ENCODE results near the gene NUP214.
"Not testable (repeated sequence)": the region's sequence is repeated elsewhere in the genome, so short reads cannot be mapped to it uniquely, and the experiment has no call there.

NUP214 gene

DNA sequence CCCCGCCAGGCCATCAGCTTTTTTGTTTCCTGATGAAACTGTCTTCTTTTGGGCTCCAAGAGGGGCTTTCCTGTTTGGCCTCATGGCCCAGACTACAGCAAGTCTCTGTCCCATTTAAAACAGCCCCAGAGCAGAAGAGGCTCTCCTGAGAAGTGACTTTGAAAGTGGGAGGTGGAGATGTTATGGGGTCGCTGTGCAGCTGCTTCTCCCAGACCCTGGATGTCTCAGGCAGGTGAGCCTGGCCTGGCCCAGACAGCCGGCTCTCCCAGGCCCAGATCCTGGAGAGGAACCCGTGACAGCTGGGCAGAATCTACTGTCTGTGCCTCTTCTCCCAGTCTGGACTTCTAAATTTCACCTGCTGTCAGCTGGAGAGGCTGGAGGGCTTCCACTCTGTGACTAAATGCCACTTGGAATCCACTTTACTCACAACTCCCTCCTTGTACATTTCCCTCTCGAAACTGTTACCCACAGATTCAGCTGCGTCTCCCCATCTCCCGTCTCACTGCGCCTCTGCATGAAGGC is 130.4 kb downstream of the NUP214 start:
- in situ Hi-C loops (cut with HindIII; ENCODE audit: low sequenced_read_pairs): no loop called here

DNA sequence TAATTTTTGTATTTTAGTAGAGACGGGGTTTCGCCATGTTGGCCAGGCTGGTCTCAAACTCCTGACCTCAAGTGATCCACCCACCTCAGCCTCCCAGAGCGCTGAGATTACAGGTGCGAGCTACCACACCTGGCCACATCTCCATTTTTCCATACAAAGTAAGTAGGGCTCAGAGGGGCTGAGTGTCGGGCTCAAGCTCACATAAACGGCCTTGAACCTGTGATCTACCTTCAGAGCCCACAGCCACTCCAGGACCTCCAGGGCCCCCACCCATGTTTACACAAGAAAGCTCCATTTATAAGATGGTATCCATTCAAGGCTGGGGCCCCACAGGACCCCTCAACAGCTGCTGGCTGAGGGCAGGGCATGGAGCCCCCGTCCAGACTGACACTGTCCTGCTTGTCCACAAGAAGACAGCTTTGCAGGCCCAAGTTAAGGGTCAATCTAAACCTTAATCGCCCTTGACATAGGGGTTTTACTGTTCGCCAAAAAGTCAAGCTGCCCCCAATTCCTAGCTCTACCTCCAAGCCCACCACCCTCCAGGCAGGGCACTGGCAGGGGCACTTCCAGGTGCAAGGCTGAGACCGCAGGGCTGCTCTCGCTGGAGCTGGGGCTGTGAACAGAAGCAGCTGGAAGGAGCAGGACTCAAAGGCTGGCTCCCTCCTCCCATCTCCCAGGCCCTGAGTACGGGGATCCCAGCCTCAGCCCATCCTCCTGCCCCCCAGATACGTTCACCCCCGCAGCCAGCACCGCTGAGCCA is 132.1 kb downstream of the NUP214 start:
- in situ Hi-C loops (cut with HindIII; ENCODE audit: low sequenced_read_pairs): no loop called here

DNA sequence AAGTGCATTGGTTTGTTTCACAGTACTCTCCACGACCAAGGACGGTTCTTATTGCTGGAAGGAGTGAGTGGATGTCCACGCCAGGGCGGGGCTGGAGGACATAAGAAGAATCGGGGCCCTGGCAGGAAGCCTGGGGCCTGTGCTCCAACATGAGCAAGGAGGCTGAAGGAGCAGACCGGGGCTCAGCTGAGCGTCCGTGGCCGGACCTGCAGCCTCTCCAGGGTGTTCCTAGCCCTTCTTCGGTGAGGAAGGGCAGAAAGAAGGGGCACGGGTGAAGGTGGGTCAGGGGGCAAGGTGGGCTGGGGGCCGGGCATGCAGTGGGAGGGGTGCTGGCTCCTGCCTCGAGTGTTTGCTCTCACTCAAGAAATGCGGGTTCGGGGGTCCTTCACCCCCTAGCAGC is 132.8 kb downstream of the NUP214 start:
- in situ Hi-C loops (cut with HindIII; ENCODE audit: low sequenced_read_pairs): no loop called here

DNA sequence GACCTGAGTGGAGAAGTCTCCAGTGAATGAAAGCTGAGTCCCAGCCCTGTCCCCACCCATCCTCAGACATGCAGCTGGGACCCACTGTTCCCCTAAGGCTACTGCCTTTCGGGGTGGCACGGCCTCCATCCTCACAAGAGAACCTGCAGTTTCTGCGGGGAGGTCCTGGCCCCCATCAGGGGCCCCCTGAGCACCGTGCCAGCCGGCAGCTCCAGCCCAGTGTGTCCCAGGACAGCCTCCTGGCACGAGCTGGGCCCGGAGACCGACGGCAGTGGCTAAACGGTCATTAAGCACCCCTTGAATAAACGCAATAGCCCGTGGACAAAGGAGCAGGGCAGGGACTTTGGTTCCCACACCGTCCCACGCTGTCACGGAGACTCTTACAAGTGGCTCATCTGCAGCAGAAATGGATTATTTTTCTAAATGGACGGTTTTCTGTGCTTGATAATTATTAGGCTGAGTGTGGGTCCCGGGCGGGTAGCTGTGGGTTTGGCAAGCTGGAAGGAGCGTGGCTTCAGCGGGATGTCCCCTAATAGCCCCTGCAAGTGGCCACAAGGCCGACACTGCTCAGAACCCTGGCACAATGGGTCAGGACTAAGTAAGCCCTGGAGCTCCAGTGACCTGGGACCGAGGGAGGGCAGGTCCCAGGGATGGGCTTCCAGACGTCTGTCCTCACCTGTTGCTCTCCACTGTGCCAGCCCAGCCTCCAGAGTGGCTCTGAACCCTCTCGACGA is 133.5 kb downstream of the NUP214 start:
- in situ Hi-C loops (cut with HindIII; ENCODE audit: low sequenced_read_pairs): no loop called here

DNA sequence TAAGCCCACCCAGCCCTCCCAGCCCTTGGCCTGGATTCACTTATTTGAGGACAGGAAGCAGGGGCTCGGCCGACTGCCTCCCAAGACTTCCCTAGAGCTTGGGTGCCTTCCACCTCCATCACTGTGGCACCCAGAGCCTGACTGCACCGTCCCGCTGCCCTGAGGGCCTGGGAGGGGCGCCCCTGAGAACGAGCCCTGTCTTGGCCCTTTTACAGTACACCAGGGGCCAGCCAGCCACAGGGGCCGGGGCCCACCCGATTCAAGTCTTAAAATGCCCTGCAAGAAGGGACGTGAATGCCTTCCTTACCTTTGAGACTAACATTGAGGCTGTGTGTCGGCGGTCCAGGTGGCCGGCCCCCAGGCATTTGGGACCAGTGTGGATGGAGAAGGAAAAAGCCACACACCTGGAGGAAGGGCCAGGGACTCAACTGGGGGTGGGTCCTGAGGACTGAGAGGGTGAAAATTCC is 134.1 kb downstream of the NUP214 start:
- in situ Hi-C loops (cut with HindIII; ENCODE audit: low sequenced_read_pairs): no loop called here

DNA sequence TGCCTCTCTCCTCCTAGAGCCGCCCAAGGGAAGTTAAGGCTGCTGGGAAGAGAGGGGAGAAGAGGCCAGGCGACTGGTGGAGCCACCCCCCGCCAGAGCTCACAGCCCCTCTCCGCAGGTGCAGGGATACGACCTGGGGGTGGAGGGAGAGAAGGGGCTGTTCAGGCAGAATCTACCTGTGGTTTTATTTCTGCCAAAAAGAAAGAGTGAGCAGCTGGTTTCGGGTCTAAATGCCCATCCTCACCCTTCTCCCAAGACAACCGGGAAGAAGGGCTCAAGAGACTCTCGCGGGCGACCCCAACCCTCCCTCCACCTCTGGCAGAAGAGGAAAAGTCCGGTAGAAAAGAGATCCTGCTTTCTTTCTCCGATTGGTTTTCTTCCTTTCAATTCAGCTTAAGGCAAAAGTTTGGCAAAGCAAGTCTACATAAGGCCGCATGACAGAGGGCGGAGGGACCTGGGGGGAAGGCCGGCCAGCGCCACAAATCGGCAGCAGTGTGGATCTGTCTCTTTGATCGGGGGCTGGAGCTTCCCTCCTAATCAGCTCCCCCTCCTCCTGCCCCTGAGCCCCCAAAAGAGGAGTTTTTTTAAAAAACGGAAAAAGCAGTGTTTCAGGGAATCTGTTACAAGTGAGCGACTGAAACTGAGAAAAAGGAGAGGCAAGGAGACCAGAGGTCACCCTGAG is 134.7 kb downstream of the NUP214 start:
- in situ Hi-C loops (cut with HindIII; ENCODE audit: low sequenced_read_pairs): no loop called here

DNA sequence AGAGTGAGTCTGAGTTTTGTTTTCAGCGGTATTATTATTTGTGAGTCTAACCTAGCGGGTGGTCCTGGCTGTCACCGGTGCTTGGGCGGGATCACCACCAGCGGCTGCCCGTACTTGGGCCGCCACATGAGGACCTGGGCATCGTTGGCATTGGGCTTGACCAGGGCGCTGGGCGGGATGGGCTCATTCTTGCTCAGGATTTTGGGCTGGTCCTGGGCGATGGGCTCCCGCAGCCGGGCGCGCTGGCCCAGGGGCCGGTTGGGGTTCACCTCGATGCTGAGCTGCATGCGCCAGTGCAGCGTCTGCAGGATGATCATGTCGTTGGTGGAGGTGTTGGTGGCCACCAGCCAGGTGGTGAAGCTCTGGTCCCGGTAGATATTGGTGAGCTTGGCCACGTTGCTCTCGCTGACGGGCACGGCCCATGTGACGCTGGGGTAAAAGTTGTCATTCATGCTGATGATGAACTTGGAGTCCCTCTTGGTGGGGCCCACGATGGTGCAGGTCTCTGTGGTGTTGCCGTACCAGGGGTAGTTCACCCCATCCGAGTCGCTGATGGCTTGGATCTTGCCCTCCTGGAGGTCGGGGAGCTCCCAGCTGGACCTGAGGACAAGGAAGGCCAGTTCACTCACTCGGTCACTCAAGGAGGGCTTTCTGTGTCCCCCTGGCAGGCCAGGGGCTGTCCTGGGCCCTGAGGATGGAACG is 135.5 kb downstream of the NUP214 start:
- in situ Hi-C loops (cut with HindIII; ENCODE audit: low sequenced_read_pairs): no loop called here

DNA sequence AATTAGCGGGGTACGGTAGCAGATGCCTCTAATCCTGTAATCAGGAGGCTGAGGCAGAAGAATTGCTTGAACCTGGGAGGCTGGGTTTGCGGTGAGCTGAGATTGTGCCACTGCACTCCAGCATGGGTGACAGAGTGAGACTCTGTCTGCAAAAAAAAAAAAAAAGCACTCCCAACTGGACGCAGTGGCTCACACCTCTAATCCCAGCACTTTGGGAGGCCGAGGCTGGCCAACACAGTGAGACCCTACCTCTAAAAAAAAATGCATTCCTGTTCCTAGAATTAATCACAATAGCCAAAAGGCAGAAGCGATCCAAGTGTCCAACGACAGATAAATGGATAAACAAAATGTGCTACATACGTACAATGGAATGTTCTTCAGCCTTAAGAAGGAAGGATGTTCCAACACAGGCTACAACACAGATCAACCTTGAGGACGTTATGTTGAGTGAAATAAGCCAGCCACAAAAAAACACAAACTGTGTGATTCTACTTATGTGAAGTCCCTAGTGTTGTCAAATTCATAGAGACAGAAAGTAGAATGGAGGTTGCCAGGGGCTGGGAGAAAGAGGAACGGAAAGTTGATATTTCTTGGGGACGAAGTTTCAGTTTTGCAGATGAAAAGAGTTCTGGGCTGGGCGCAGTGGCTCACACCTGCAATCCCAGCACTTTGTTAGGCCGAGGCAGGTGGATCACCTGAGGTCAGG is 137.1 kb downstream of the NUP214 start:
- in situ Hi-C loops (cut with HindIII; ENCODE audit: low sequenced_read_pairs): no loop called here

DNA sequence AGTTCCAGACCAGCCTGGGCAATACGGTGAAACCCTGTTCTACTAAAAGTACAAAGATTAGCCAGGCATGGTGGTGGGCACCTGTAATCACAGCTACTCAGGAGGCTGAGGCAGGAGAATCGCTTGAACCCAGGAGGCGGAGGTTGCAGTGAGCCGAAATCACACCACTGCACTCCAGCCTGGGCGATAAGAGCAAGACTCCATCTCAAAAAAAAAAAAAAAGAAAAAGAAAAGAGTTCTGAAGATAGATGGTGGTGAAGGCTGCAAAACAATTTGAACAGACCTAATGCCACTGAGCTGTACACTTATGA is 137.6 kb downstream of the NUP214 start:
- in situ Hi-C loops (cut with HindIII; ENCODE audit: low sequenced_read_pairs): not testable (repeated sequence)

DNA sequence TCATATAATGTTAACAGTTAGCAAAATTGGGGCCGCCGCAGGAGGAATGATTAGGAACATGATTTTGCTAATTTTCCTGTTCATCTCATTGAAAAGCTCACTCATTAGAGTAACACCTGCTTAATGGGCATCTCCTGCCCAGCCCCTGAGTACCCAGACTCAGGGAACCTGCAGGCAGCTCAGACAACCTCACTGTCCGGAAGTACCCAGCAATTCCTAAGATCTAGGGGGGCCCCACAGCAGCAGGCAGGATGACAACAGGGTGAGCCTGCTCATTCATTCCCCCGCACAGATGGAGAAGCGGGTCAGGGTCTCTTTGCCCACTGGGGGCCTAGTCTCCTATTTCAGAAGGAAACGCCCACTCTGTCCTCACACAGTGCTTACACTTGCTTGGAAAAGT is 138.3 kb downstream of the NUP214 start:
- in situ Hi-C loops (cut with HindIII; ENCODE audit: low sequenced_read_pairs): no loop called here

DNA sequence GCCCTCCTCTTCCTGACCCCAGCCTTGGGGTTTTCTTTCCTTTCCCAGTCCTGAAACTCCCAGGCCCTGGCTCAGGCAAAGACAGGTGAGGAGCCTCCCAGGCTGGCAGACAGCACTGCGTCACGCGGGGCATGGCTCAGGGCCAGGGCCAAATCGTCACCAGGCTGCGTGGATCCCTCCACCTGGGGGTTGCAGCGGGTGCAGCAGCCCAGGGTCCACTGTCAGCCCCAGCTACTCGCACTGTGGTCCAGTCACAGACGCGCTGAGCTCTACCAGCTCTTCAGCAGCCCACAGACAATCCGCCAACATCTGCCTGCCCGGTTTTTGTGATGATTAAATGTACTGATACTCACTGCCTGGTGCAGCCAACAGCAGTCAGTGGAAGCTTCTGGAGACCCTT is 138.8 kb downstream of the NUP214 start:
- in situ Hi-C loops (cut with HindIII; ENCODE audit: low sequenced_read_pairs): no loop called here

DNA sequence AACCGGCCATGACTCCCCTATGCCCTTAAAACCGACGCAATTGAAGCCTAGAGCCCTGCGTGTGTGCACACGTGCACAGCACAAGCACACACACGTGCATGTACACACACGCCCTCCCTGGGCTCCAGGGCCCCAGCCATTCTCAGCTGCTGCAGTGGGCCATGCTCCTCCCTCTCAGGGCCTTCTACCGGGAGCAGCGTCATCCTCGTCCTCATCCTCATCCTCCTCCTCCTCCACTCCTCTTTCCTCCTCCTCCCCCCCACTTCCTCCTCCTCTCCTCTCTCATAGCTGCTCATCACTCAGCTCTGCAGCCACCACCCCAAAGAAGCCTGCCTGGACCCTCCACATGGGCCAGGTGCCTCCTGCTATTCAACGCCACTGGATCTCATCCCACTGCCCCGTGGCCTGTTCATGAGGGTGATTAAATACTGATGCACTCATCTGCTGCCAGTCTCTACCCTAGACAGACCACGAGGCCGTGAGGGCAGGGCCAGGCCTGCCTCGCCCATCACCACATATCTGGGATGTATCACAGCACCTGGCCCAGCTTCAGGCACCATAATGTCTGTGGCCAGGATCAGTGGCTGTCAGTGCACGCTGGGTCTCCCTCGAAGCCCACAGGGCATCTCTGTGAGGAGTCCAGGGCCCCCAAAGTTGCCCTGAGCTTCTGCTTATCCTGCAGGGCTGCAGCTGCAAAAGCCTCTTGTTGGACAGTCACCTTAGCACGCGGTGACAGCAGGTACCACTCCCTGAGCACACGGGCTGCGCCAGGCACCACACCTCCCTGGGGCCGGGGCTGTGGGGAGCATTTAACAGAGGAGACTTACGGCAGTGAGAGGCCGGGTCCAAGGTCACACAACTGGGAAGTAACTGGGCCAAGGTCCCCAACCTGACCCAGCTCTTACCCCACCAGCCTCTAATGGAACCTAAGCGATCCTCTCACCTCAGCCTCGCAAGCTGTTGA is 141.2 kb downstream of the NUP214 start:
- in situ Hi-C loops (cut with HindIII; ENCODE audit: low sequenced_read_pairs): no loop called here

DNA sequence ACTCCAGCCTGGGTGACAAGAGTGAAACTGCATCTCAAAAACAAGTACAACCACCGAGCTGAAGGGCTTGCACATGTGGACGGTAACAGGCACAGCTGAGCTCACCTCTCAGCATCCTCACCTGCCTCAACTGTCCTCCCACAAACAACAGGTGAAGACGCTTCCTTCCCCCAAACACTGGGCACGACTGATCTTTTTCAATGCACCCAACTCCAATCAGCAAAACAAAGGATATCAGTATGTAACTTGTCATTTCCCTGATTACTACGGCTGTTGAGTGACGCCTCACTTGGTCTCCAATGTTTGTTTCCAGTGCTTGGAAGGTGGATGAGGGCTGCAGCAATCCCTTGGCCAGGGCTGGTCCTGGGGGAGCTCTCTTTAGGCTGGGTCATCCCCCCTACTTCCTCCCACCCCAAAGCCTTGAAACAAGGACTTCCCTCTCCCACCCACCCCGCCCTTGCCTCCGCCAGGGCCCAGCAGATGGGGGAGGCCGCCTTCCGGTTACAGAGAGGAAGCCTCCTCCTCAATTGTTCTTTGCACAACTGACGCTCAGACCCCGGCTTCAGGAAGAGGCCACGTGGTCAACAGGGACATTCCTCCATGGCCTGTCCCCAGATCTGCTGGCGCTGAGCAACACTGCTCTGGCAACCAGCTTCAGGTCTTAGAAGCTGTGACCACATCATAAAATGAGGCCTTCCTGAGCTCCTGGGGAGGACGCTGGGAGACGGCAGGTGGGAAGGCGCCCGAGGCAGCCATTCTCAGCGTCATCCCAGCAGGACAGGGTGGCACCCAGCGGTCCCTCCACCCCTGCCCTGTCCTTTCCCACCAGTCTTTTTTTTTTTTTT is 145.0 kb downstream of the NUP214 start:
- in situ Hi-C loops (cut with HindIII; ENCODE audit: low sequenced_read_pairs): no loop called here

DNA sequence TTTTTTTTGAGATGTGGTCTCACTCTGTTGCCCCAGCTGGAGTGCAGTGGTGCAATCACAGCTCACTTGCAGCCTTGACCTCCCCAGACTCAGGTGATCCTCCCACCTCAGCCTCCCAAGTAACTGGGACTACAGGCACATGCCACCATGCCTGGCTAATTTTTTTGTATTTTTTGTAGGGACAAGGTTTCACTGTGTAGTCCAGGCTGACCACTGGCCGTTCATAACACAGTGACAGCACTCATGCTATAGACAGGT is 145.6 kb downstream of the NUP214 start:
- in situ Hi-C loops (cut with HindIII; ENCODE audit: low sequenced_read_pairs): not testable (repeated sequence)

DNA sequence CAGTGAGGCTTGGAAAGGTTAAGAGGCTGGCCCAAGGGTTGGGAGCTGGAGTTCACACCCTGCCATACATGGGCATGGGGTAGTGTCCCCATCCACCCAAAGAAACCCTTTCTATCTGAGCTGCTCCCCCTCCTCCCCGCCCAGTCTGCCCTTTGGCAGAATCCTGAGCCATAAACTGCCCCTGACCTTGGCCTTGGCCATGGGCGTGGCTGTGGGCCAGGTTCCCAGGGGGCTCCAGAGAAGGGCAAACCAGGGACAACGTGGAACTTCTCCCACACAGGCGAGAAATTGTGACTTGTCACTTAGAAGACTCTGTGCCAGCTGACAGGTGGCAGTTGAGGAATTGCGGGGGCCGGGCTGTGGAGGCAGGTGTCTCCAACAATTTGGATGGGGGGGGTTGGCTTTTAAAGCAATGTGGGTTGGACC is 146.1 kb downstream of the NUP214 start:
- in situ Hi-C loops (cut with HindIII; ENCODE audit: low sequenced_read_pairs): no loop called here

DNA sequence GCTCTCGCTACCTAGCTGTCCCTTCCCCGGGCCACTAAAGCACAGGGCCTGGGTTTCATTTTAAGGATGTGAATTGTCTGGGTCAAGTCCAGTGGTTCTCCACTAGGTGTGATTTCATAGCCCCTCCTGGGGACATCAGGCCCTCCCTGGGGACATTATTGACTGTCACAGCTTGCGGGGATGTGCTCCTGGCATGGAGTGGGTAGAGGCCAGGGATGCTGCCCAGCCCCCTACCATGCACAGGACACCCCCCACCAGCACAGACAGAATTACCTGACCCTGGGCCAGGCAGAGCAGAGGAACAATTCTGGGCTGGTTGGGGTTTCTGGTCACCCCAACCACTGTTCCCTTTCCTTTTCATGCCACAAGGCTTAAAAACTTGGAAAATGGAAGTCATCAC is 146.8 kb downstream of the NUP214 start:
- in situ Hi-C loops (cut with HindIII; ENCODE audit: low sequenced_read_pairs): no loop called here

DNA sequence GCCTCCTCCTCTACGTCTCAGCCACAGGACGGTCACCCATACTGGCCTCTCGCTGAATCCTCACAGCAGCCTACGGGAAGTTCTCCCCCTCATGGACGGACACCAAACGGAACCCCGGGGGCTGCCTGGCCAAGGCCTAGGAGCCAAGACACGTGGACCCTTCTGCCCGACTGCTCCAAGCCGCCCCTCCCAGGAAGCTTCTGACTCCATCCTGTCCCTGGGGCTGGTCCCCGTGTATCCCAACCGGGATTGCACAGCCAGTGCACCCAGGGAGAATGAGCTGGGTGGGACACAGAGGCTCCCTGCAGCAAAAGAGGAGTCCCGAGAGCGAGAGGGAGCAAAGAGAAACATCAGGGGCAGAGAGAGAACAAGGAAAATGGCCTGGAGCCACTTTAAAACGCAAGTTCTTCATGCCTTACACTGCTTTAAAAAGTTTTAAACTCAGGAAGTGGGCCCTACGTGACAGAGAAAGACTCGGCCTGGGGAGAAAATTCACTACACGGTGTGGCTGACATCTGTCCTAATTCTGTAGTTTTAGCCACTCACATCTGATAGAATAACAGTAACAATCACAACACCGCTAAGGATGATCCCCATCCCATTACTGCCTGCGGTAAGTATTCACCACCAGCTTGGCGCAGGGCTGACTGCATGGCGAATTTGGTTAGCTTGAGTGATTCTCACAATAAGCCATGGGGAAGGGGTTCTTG is 147.9 kb downstream of the NUP214 start:
- in situ Hi-C loops (cut with HindIII; ENCODE audit: low sequenced_read_pairs): no loop called here
